CD14-positive monocyte (primary cell): ENCODE measurements around the gene DIAPH2. TPM values are rescaled to one million over a fixed set of nuclear protein-coding genes. Genes with fewer than 3 reads are reported as not detected.

ENCODE experiments used
- DNase-seq, 3 donors: peaks; one replicate each; pipeline ENCODE4 v3.0.0-alpha.2; 2011 to 2022
- H2AFZ ChIP-seq: 2 replicates; pipeline ENCODE4 v1.6.0; 2012; ENCODE audit warnings: mild to moderate bottlenecking, low read depth, low read length, inconsistent platforms; ENCODE audit not compliant: insufficient read depth, poor library complexity, severe bottlenecking
- H3K27ac ChIP-seq, 2 donors: 1 replicate in 1 of 2; 2 replicates in 1 of 2; pipeline ENCODE4 v1.5.1; 2012 to 2013; ENCODE audit warnings: low read length in 2 of 2, control low read depth in 1 of 2, inconsistent platforms in 1 of 2, low read depth in 1 of 2, mild to moderate bottlenecking in 1 of 2
- H3K27me3 ChIP-seq, 2 donors: one replicate each; pipeline versions ENCODE4 v1.6.0 to v1.6.1; 2011 to 2013; ENCODE audit warnings: low read length in 2 of 2; ENCODE audit not compliant: control insufficient read depth in 2 of 2, insufficient read depth in 2 of 2
- H3K36me3 ChIP-seq, 2 donors: replicated peaks in 1 of 2; 1 replicate in 1 of 2; 2 replicates in 1 of 2; pipeline versions ENCODE4 v1.5.1 to v1.6.1; 2012 to 2013; ENCODE audit warnings: low read length in 2 of 2, control low read depth in 1 of 2, inconsistent platforms in 1 of 2, mild to moderate bottlenecking in 1 of 2; ENCODE audit not compliant: insufficient read depth in 2 of 2, control insufficient read depth in 1 of 2
- H3K4me1 ChIP-seq, 2 donors: 1 replicate in 1 of 2; 2 replicates in 1 of 2; pipeline versions ENCODE4 v1.5.1 to v1.6.1; 2012 to 2013; ENCODE audit warnings: low read length in 2 of 2, control low read depth in 1 of 2, inconsistent platforms in 1 of 2, mild to moderate bottlenecking in 1 of 2, moderate library complexity in 1 of 2; ENCODE audit not compliant: insufficient read depth in 2 of 2, control insufficient read depth in 1 of 2
- H3K4me2 ChIP-seq: replicated peaks from 2 replicates; pipeline ENCODE3; 2012; ENCODE audit warnings: low read length, moderate library complexity, mild to moderate bottlenecking; ENCODE audit not compliant: poor library complexity, severe bottlenecking; ENCODE audit errors: extremely low read depth
- H3K4me3 ChIP-seq, 3 experiments: fragments of 200-600 bp in 1 of 3; sonication (generic) in 1 of 3; replicated peaks in 1 of 3; 1 replicate in 2 of 3; 2 replicates in 1 of 3; pipeline ENCODE4 v1.5.1; 2011 to 2013; ENCODE audit warnings: low read length in 3 of 3, mild to moderate bottlenecking in 3 of 3, control low read depth in 2 of 3, low read depth in 2 of 3, inconsistent platforms in 1 of 3, moderate library complexity in 1 of 3
- H3K79me2 ChIP-seq: 2 replicates; pipeline ENCODE4 v1.6.0; 2012; ENCODE audit warnings: mild to moderate bottlenecking, control low read depth, inconsistent platforms, low read length, moderate library complexity; ENCODE audit not compliant: insufficient read depth
- H3K9ac ChIP-seq: 2 replicates; pipeline ENCODE4 v1.6.0; 2017; ENCODE audit warnings: low read length, mild to moderate bottlenecking; ENCODE audit not compliant: insufficient read depth, poor library complexity, severe bottlenecking
- H3K9me3 ChIP-seq, 2 donors: replicated peaks in 1 of 2; 1 replicate in 1 of 2; 2 replicates in 1 of 2; pipeline versions ENCODE4 v1.5.1 to v1.6.1; 2012 to 2013; ENCODE audit warnings: low read length in 2 of 2, control low read depth in 1 of 2; ENCODE audit not compliant: control insufficient read depth in 1 of 2, insufficient read depth in 1 of 2
- H4K20me1 ChIP-seq: 2 replicates; pipeline ENCODE4 v1.6.0; 2012; ENCODE audit warnings: mild to moderate bottlenecking, low read length, control low read depth, moderate library complexity; ENCODE audit not compliant: insufficient read depth
- H3K27ac Mint-ChIP-seq, 7 donors: one replicate each; pipeline ENCODE4 v1.8.0; 2020; ENCODE audit warnings: mild to moderate bottlenecking in 7 of 7, mixed read lengths in 7 of 7, moderate library complexity in 6 of 7, inconsistent platforms in 2 of 7
- H3K27me3 Mint-ChIP-seq, 3 donors: one replicate each; pipeline ENCODE4 v1.8.0; 2021 to 2022; ENCODE audit warnings: low read depth in 3 of 3, mild to moderate bottlenecking in 3 of 3, mixed read lengths in 3 of 3, moderate library complexity in 3 of 3, inconsistent platforms in 1 of 3
- H3K36me3 Mint-ChIP-seq, 2 donors: one replicate each; pipeline ENCODE4 v1.8.0; 2020; ENCODE audit warnings: mixed read lengths in 2 of 2, inconsistent platforms in 1 of 2, mild to moderate bottlenecking in 1 of 2
- H3K4me1 Mint-ChIP-seq: one replicate; pipeline ENCODE4 v1.8.0; 2020; ENCODE audit warnings: mild to moderate bottlenecking, mixed read lengths
- H3K4me3 Mint-ChIP-seq, 2 donors: one replicate each; pipeline ENCODE4 v1.8.0; 2020; ENCODE audit warnings: mild to moderate bottlenecking in 2 of 2, mixed read lengths in 2 of 2, moderate library complexity in 1 of 2
- H3K9me3 Mint-ChIP-seq, 7 donors: one replicate each; pipeline ENCODE4 v1.8.0; 2020 to 2022; ENCODE audit warnings: mixed read lengths in 7 of 7, mild to moderate bottlenecking in 6 of 7, moderate library complexity in 6 of 7, inconsistent platforms in 2 of 7
- CTCF ChIP-seq: fragments of 200-600 bp; IDR thresholded peaks from one replicate; pipeline ENCODE4 v1.8.0; 2022; ENCODE audit warnings: antibody characterized with exemption, mild to moderate bottlenecking
- WGBS: methylation state at CpG from one replicate; pipeline ENCODE4 v1.1.5; 2013; ENCODE audit warnings: missing lambda C conversion rate; ENCODE audit not compliant: insufficient coverage; 5-methylcytosine and 5-hydroxymethylcytosine counted together
- intact Hi-C, 2 donors: fragments of 100-400 bp; cut with micrococcal nuclease; formaldehyde crosslinking; loops; one replicate each; pipeline versions ENCODE4 v1.15.0 to v1.15.1; 2023
- polyA plus RNA-seq, 3 donors: library from polyadenylated mRNA; depleted of rRNA in 1 of 3; unstranded in 2 of 3; stranded (reverse) in 1 of 3; fragments of 300-500 nt in 2 of 3; fragments of >200 nt in 1 of 3; fragmentation: Illumina TruSeq in 2 of 3; gene quantifications; 1 replicate in 2 of 3; 2 replicates in 1 of 3; pipeline ENCODE4 v1.2.3, GENCODE V29; 2012 to 2021

The DIAPH2 gene
- polyA plus RNA-seq, 3 donors, result 9.5 to 20.5 (median 11.4) TPM

GRCh38 chrX:96924581-96924980 is 239.9 kb downstream of the DIAPH2 start:
- DNase-seq, result no peak
- H3K27ac ChIP-seq, result no peak overlapping the region

GRCh38 chrX:96929036-96929435 is 244.4 kb downstream of the DIAPH2 start:
- H2AFZ ChIP-seq, result no peak overlapping the region
- H3K4me3 ChIP-seq, result no peak overlapping the region
- no peaks in the 10 kb centered on the region for H3K27me3 ChIP-seq
- H3K27ac ChIP-seq, result no peak overlapping the region
- Mint-ChIP-seq H3K9me3 (no peaks in the 10 kb centered on the region), H3K36me3 (peaks cover 4 to 9% of the 10 kb centered on the region in 2 donors), H3K27ac (no peak overlapping the region), H3K27me3 (no peaks in the 10 kb centered on the region), H3K4me1 (peaks cover 3% of the 10 kb centered on the region), H3K4me3 (no peak overlapping the region)
- H3K9ac ChIP-seq, result no peak overlapping the region
- H3K79me2 ChIP-seq, result no peaks in the 10 kb centered on the region
- H3K4me2 ChIP-seq, result no peak overlapping the region
- H3K36me3 ChIP-seq, result peaks cover 3 to 12% of the 10 kb centered on the region in 2 donors
- H3K4me1 ChIP-seq, result no peaks in the 10 kb centered on the region
- H4K20me1 ChIP-seq, result no peaks in the 10 kb centered on the region
- no peak for DNase-seq
- no peaks in the 10 kb centered on the region for H3K9me3 ChIP-seq
- no peak for TF ChIP-seq CTCF
- intact Hi-C loops, result no loop called here

More at GRCh38 chrX:96924581-96924980, 239.9 kb downstream of the DIAPH2 start:
- H3K79me2 ChIP-seq, result no peaks in the 10 kb centered on the region
- intact Hi-C loops, result no loop called here
- no peak overlapping the region for H3K4me2 ChIP-seq
- peaks cover 7 to 18% of the 10 kb centered on the region in 2 donors for H3K36me3 Mint-ChIP-seq
- peaks cover 0 to 5% of the 10 kb centered on the region in 2 donors for H3K36me3 ChIP-seq
- H3K9me3 Mint-ChIP-seq, result no peaks in the 10 kb centered on the region
- H3K4me3 ChIP-seq, result no peak overlapping the region
- WGBS, result no CpG with 5 or more reads among the region's 3 CpGs
- no peaks in the 10 kb centered on the region for H3K4me1 ChIP-seq
- H2AFZ ChIP-seq, result no peak overlapping the region
- no peak overlapping the region for H3K27ac Mint-ChIP-seq
- H3K4me3 Mint-ChIP-seq, result no peak overlapping the region
- no peaks in the 10 kb centered on the region for H4K20me1 ChIP-seq
- peaks cover 4% of the 10 kb centered on the region for H3K4me1 Mint-ChIP-seq
- no peaks in the 10 kb centered on the region for H3K9me3 ChIP-seq
- H3K27me3 Mint-ChIP-seq, result peaks cover 0 to 2% (median 0%) of the 10 kb centered on the region in 3 donors
- H3K9ac ChIP-seq, result no peak overlapping the region
- no peaks in the 10 kb centered on the region for H3K27me3 ChIP-seq
- no peak for TF ChIP-seq CTCF
